WTC11 (cell line): ENCODE data around the gene CRIP1.

Experiments used
- FOXK1 ChIP-seq: sonication (generic); formaldehyde crosslinking; IDR thresholded peaks from 2 replicates; pipeline ENCODE4 v1.8.0; 2022; ENCODE audit warnings: mild to moderate bottlenecking, moderate library complexity, missing genetic modification reagents
- NR1H2 ChIP-seq: sonication (generic); formaldehyde crosslinking; IDR thresholded peaks from 2 replicates; pipeline ENCODE4 v1.9.0; 2021; ENCODE audit warnings: mild to moderate bottlenecking, moderate library complexity, missing genetic modification reagents
- SP1 ChIP-seq: sonication (generic); formaldehyde crosslinking; conservative IDR thresholded peaks from 2 replicates; pipeline ENCODE4 v1.8.1; 2022; ENCODE audit warnings: missing genetic modification reagents
- ZNF232 ChIP-seq: sonication (generic); formaldehyde crosslinking; IDR thresholded peaks from 2 replicates; pipeline ENCODE4 v1.8.0; 2022; ENCODE audit warnings: mild to moderate bottlenecking, missing genetic modification reagents
- TF ChIP-seq, protein P1 (sequence below): fragments of 200-600 bp; IDR thresholded peaks from 2 replicates; pipeline ENCODE4 v1.8.0; 2022; ENCODE audit warnings: antibody characterized with exemption
- TF ChIP-seq, protein P2 (sequence below): sonication (generic); formaldehyde crosslinking; IDR thresholded peaks from 2 replicates; pipeline ENCODE4 v1.8.0; 2022; ENCODE audit warnings: mild to moderate bottlenecking, missing genetic modification reagents
- TF ChIP-seq, protein P3 (sequence below): sonication (generic); formaldehyde crosslinking; IDR thresholded peaks from 2 replicates; pipeline ENCODE4 v1.8.1; 2022; ENCODE audit warnings: mild to moderate bottlenecking, moderate library complexity, missing genetic modification reagents

- TF ChIP-seq, protein P1, sequence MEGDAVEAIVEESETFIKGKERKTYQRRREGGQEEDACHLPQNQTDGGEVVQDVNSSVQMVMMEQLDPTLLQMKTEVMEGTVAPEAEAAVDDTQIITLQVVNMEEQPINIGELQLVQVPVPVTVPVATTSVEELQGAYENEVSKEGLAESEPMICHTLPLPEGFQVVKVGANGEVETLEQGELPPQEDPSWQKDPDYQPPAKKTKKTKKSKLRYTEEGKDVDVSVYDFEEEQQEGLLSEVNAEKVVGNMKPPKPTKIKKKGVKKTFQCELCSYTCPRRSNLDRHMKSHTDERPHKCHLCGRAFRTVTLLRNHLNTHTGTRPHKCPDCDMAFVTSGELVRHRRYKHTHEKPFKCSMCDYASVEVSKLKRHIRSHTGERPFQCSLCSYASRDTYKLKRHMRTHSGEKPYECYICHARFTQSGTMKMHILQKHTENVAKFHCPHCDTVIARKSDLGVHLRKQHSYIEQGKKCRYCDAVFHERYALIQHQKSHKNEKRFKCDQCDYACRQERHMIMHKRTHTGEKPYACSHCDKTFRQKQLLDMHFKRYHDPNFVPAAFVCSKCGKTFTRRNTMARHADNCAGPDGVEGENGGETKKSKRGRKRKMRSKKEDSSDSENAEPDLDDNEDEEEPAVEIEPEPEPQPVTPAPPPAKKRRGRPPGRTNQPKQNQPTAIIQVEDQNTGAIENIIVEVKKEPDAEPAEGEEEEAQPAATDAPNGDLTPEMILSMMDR: no peak
- TF ChIP-seq FOXK1 (no peak), SP1 (CRISPR knock-in tag) (no peak), NR1H2 (CRISPR knock-in tag) (no peak), ZNF232 (CRISPR knock-in tag) (no peak)
- TF ChIP-seq, protein P2, sequence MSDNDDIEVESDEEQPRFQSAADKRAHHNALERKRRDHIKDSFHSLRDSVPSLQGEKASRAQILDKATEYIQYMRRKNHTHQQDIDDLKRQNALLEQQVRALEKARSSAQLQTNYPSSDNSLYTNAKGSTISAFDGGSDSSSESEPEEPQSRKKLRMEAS: no peak
- TF ChIP-seq, protein P3, sequence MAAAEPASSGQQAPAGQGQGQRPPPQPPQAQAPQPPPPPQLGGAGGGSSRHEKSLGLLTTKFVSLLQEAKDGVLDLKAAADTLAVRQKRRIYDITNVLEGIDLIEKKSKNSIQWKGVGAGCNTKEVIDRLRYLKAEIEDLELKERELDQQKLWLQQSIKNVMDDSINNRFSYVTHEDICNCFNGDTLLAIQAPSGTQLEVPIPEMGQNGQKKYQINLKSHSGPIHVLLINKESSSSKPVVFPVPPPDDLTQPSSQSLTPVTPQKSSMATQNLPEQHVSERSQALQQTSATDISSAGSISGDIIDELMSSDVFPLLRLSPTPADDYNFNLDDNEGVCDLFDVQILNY (CRISPR knock-in tag): no peak
Observed at GRCh38 chr14:105487449-105487985, 831 bp downstream of the CRIP1 start.
